AG10803 (cell line): ENCODE data around the gene CYSTM1.
"Not testable (repeated sequence)": the region's sequence is repeated elsewhere in the genome, so short reads cannot be mapped to it uniquely, and the experiment has no call there.

ENCODE experiments used
- DNase-seq: peaks from one replicate; pipeline ENCODE4 v3.0.0; 2010; ENCODE audit warnings: low read depth
- H3K4me3 ChIP-seq: 2 replicates; pipeline ENCODE4 v1.5.1; 2011; ENCODE audit warnings: mild to moderate bottlenecking, low read length, control low read depth
- CTCF ChIP-seq: conservative IDR thresholded peaks from 2 replicates; pipeline ENCODE4 v1.5.1; 2011; ENCODE audit warnings: mild to moderate bottlenecking, low read length, control low read depth, inconsistent platforms

Gene CYSTM1

GRCh38 chr5:140196115-140196814 lies 21.3 kb downstream of the CYSTM1 start:
- TF ChIP-seq CTCF = no peak
- no peak for DNase-seq
- no peak overlapping the region for H3K4me3 ChIP-seq

- no peak for DNase-seq
- no peak overlapping the region for H3K4me3 ChIP-seq
- no peak for TF ChIP-seq CTCF
Measured at GRCh38 chr5:140197023-140197422, 22.0 kb downstream of the CYSTM1 start.

GRCh38 chr5:140198915-140199314 lies 23.9 kb downstream of the CYSTM1 start:
- not testable (repeated sequence) for H3K4me3 ChIP-seq, DNase-seq

GRCh38 chr5:140202078-140202477 lies 27.1 kb downstream of the CYSTM1 start:
- DNase-seq = no peak
- no peak overlapping the region for H3K4me3 ChIP-seq
- no peak for TF ChIP-seq CTCF

GRCh38 chr5:140202610-140203009 lies 27.6 kb downstream of the CYSTM1 start:
- no peak for TF ChIP-seq CTCF
- H3K4me3 ChIP-seq = no peak overlapping the region
- DNase-seq = no peak

- TF ChIP-seq CTCF = no peak
- H3K4me3 ChIP-seq = no peak overlapping the region
- DNase-seq = peak; percentile 53
Measured at GRCh38 chr5:140205216-140205615, 30.2 kb downstream of the CYSTM1 start.

GRCh38 chr5:140205952-140206351 lies 31.0 kb downstream of the CYSTM1 start:
- no peak overlapping the region for H3K4me3 ChIP-seq
- no peak for DNase-seq

More at GRCh38 chr5:140205952-140206351, 31.0 kb downstream of the CYSTM1 start:
- TF ChIP-seq CTCF = no peak
